ENCODE data around the gene OR10Z1.

DNA sequence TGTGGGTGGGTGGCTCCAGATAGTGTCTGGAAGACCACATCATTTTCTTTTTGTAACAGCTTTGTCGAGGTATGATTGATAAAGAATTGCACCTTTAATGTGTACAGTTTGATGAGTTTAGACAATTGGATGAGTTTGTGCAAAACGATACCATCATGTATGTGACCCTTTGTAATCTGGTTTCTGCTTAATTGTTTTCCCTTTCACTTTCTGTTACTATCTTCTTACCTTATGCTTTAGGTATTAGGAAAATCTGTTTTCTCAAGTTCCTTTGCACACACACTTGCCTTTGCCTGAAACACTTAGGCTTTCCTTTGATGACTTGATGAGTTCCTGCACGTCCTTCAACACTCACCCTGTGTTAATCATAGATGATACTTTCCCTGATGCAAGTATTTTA is 6.8 kb downstream of the OR10Z1 start:
- TF ChIP-seq, protein P1, sequence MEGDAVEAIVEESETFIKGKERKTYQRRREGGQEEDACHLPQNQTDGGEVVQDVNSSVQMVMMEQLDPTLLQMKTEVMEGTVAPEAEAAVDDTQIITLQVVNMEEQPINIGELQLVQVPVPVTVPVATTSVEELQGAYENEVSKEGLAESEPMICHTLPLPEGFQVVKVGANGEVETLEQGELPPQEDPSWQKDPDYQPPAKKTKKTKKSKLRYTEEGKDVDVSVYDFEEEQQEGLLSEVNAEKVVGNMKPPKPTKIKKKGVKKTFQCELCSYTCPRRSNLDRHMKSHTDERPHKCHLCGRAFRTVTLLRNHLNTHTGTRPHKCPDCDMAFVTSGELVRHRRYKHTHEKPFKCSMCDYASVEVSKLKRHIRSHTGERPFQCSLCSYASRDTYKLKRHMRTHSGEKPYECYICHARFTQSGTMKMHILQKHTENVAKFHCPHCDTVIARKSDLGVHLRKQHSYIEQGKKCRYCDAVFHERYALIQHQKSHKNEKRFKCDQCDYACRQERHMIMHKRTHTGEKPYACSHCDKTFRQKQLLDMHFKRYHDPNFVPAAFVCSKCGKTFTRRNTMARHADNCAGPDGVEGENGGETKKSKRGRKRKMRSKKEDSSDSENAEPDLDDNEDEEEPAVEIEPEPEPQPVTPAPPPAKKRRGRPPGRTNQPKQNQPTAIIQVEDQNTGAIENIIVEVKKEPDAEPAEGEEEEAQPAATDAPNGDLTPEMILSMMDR (conservative IDR thresholded peaks at IDR 0.05 in 1 of 2, IDR thresholded peaks at IDR 0.05 in 1 of 2; ENCODE audit: extremely low read depth in 1 of 2, insufficient read depth in 1 of 2, low read depth in 1 of 2, low read length in 2 of 2): no peak
- no peak for TF ChIP-seq EZH2 (IDR thresholded peaks at IDR 0.05; ENCODE audit: borderline replicate concordance, low read length)
